GM12864 (cell line): ENCODE measurements around the gene NXNL1.

ENCODE experiments used
- DNase-seq: peaks from one replicate; pipeline ENCODE4 v3.0.0-alpha.2; 2011; ENCODE audit warnings: low read depth
- H3K4me3 ChIP-seq: 2 replicates; pipeline ENCODE4 v1.5.1; 2011; ENCODE audit warnings: mild to moderate bottlenecking, low read depth, low read length, control low read depth
- TF ChIP-seq, protein P1 (sequence below): IDR thresholded peaks from 2 replicates; pipeline ENCODE4 v1.5.1; 2011; ENCODE audit warnings: low read depth, mild to moderate bottlenecking, moderate library complexity, low read length, control low read depth, inconsistent platforms; ENCODE audit errors: missing control alignments

NXNL1 gene

DNA sequence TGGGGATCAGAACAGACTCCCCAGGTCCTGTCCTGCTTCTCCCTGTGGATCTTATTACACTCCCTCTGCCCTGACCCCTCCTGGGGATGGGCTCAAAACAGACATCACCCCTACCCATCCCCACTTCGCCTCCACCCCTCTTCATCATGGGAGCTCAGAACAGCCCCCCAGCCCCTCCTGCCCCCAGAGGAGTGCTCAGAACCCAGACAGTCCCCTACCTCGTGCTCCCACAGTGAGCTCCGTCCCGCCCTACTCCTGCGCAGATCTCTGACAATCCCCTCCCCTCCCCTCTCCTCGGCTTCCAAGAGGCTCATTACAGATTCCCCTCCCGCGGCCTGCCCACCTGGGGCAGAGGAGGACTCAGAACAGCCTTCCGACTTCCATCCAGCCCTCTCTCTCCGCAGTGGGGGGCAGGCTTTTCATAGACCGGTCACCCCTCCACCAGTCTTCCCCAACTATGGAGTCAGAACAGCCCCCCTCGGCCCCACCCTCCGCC is 6.1 kb downstream of the NXNL1 start:
- no peak for DNase-seq

DNA sequence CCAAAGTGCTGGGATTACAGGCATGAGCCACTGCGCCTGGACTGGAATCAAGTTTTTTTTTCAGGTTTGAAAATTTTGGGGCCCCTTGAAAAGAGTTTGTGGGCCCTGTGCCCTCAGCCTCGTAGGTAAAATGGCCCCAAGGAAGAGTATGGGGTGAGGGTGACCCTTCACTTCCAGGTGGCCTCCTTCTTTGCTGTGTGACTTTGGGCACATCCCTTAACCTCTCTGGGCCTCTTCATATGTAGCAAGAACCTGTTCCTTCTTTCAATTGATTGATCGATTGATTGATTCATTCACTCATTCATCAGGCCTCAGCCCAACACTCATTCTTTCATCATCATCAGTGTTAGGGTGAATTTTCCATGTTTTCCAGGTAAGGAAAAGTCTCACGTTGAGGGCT is 8.9 kb downstream of the NXNL1 start:
- TF ChIP-seq, protein P1, sequence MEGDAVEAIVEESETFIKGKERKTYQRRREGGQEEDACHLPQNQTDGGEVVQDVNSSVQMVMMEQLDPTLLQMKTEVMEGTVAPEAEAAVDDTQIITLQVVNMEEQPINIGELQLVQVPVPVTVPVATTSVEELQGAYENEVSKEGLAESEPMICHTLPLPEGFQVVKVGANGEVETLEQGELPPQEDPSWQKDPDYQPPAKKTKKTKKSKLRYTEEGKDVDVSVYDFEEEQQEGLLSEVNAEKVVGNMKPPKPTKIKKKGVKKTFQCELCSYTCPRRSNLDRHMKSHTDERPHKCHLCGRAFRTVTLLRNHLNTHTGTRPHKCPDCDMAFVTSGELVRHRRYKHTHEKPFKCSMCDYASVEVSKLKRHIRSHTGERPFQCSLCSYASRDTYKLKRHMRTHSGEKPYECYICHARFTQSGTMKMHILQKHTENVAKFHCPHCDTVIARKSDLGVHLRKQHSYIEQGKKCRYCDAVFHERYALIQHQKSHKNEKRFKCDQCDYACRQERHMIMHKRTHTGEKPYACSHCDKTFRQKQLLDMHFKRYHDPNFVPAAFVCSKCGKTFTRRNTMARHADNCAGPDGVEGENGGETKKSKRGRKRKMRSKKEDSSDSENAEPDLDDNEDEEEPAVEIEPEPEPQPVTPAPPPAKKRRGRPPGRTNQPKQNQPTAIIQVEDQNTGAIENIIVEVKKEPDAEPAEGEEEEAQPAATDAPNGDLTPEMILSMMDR, result no peak

More for the DNA sequence above, 6.1 kb downstream of the NXNL1 start:
- TF ChIP-seq, protein P1, result no peak
- H3K4me3 ChIP-seq, result no peak overlapping the region

DNA sequence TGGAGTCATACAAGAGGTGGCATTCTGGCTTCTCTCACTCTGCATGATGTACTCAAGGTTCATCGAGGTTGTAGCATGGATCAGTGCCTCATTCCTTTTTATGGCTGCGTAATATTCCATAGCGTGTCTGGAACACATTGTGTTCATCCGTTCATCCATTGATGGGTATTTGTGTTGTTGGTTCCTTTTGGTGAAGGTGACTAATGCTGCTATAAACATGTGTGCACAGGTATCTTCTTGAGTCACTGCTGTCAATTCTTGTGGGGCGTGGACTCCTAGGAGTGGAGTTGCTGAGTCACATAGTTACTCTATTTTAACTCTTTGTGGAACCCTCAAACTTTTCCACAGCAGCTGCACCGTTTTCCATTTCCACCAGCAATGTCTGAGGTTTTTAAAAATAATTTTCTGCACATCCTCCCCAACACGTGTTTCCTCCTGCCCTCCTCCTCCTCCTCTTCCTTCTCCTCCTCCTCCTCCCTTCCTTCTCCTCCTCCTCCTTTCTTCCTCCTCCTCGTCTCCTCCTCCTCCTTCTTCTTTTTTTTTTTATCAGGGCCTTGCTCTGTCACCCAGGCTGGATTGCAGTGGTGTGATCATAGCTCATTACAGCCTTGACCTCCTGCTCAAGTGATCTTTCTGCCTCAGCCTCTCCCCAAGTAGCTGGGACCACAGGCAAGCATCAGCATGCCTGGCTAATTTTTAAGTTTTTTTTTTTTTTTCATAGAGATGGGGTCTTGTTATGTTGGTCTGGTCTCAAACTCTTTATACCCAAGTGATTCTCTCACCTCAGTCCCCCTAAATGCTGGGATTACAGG is 10.3 kb downstream of the NXNL1 start:
- TF ChIP-seq, protein P1, result no peak
- DNase-seq, result peak; percentile 41
- H3K4me3 ChIP-seq, result no peak overlapping the region

More for the DNA sequence above, 8.9 kb downstream of the NXNL1 start:
- H3K4me3 ChIP-seq, result no peak overlapping the region
- DNase-seq, result no peak

DNA sequence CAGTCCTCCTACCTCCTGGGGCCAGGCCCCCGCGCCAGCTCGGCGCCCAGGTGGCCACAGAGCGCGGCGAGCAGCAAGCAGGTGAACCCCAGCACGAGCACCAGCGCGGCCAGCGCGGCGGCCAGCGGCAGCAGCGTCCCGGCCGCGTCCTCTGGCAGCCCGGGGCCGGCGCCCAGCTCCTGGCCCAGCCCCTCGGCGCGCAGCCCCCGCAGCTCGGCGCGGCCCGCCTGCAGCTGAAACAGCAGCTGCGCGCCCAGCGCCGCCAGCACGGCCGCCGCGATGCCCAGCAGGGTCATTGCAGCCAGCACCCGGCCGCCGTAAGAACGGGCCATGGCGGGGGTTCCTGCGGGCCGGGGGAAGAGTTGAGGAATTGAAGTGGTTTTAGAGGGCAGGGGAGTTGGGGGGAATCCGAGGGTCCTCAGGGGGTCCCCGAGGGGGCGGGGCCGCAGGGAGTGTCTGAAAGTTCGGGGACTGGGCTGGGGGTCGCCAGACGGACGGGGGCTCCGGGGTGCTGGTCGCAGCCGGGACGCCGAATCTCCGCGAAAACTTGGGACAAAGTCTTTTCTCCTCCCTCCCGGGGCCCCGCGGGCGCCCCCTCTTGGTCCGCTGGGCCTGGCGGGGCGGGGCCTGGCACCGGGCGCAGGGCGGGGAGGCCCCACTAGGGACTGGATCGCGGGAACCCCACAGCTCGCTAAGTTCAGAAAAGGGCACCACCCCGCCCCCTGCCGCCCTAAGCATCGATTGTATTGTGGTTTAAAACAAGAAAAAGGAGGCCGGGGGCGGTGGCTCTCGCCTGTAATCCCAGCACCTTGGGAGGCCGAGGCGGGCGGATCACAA is 12.4 kb downstream of the NXNL1 start, which contains the start of gene TMEM221:
TMEM221 (minus strand) TSS at position 538 of the 837 bp plus-strand sequence; CDS start at position 332, 206 bp downstream.
- DNase-seq, result no peak
- TF ChIP-seq, protein P1, result peak; percentile 45
- H3K4me3 ChIP-seq, result no peak within 1 kb of the TSS

DNA sequence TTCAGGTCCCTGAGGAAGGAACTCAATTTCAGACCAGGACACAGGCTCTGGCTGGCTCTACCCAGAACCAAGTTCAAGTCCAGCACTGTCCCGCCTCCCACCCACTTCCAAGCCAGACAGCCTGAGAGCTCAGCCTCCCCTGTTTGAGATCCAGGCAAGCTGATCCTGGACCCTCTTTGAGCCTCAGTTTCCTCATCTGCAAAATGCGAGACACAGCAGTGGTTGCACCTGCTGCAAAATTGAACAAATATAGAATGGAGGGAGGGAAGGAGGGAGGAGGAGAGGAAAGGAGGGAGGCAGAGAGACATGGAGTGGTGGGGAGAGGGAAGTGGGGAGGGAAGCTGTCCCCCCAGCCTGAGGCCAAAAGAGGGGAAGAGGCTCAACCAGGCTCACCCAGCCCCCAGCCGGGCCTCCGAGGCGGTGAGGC is 13.0 kb downstream of the NXNL1 start:
- TF ChIP-seq, protein P1, result no peak
- H3K4me3 ChIP-seq, result no peak overlapping the region

DNA sequence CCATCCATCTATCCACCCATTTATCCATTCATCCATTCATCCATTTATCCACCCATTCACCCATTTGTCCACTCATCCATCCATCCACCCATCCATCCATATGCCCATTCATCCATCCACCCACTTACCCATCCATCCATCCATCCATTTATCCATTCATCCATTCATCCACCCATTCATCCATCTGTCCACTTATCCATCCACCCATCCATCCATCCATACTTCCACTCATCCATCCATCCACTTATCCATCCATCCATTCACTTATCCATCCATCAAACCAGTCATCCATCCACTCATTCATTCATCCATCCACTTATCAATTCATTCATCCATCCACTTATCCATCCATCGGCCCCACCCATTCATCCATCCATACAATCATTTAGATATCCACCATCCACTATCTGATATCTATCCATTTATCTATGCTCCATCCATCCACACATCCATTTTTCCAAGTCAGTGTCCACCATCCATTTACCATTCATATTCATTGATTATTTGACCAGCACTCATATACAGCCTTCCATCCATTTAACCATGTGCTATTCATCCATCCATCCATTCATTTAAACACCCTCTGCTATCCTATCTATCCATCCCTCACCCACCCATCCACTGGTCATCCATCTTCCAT is 15.1 kb downstream of the NXNL1 start:
- DNase-seq, result no peak
- no peak overlapping the region for H3K4me3 ChIP-seq
- TF ChIP-seq, protein P1, result no peak

More for the DNA sequence above, 13.0 kb downstream of the NXNL1 start:
- DNase-seq, result no peak
